ENCODE data around the gene LYZL6.

Gene LYZL6

DNA sequence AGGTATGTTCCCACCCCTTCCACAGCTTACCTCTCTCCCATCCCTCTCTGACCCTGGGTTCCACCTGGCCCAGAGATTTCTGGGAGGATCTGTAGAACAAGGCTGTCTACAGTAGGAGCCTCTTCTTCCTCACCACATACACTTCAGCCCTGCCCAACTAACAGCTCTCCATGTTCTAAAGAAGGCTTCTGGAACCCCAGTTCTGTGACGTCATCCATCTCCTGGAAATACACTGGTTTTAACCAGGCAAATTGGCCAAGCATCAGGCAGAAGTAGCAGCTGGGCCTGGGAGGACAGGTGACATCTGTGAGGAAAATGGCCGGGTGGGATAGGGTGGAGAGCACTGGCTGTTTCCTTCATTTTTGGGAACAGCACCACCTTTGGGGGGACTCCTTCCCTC lies at the start of gene LYZL6:
Gene LYZL6, minus strand, starts transcription at position 177 of the 400 bp plus-strand sequence. CDS start 4,357 bp downstream, outside the sequence.
- no peak for DNase-seq

DNA sequence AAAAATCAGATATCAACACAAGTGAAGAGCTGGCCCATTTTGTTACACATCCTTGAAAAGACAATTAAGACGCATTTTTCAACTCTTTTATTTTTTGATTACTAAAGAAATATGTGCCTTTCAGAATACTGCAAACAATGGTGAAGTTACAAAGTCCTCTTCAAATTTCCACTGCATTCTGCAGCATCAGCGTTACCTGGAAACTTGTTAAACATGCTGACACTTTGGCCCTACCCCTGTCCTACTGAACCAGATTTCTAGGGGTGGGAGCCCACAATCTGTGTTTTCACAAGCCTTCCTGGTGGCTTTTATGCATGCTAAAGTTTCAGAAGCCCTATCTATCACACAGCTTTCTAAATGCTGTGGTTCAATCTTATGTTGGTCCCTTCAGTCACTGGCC lies 47.6 kb upstream of the LYZL6 start:
- DNase-seq, result no peak

DNA sequence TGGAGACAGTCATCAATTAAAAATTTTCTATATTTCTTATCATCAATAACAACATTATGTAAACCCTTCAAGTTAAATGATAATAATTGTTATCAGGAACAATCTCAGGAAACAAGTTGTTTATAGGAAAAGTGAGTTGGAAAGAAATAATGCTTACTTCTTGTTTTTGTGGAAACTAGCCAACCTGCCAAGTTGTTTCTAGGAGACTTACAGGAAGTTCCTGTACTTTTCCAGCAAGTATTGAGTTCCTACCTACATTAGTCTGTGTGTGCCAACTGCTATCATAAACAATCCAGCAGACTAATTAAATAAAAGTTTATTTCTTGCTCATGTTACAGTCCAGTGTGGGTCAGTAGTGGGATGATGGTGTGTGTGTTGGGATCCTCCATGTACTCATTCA lies 44.7 kb upstream of the LYZL6 start:
- no peak for DNase-seq

DNA sequence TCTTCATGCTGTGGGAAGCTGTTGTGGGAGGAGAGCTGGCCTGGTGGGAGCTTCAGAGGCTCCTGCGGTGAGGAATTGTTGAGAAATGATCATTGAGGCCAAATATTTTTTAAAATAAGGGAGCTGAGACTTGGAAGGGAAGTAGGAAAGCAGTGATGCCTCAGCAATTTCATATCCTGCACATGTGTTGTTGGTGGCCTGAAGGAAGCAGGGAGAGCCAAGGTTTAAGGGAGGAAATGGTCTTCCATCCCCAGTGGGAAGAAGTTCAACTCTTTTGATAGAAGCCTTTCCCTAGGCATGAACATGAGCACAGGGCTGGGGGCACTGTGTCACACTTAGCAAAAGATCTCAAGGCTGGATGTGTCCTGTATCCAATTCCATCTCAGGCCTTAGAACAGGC lies 43.1 kb upstream of the LYZL6 start, which contains the start of gene CCL14:
Gene CCL14, minus strand, starts transcription at position 87 of the 400 bp plus-strand sequence. Its CDS starts 80 bp downstream, at position 7.
- no peak for DNase-seq

DNA sequence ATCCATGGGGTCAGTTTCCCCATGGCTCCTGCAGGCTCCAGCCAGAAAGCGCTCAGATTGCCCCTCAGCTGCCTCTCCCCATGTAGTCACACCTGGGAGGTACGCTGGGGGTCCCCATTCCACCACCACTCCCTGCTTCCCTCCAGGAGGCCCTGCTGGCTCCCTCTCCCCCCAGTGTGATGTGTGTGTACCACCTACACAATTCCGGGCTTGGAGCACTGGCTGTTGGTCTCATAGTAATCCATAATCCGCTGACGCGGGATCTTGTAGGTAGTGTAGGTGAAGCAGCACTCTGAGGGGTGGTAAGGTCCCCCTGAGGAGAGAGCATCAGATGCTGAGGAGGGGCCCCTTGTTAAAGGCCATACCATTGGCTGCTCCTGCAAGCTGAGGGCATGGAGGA lies 40.6 kb upstream of the LYZL6 start:
- no peak for DNase-seq

DNA sequence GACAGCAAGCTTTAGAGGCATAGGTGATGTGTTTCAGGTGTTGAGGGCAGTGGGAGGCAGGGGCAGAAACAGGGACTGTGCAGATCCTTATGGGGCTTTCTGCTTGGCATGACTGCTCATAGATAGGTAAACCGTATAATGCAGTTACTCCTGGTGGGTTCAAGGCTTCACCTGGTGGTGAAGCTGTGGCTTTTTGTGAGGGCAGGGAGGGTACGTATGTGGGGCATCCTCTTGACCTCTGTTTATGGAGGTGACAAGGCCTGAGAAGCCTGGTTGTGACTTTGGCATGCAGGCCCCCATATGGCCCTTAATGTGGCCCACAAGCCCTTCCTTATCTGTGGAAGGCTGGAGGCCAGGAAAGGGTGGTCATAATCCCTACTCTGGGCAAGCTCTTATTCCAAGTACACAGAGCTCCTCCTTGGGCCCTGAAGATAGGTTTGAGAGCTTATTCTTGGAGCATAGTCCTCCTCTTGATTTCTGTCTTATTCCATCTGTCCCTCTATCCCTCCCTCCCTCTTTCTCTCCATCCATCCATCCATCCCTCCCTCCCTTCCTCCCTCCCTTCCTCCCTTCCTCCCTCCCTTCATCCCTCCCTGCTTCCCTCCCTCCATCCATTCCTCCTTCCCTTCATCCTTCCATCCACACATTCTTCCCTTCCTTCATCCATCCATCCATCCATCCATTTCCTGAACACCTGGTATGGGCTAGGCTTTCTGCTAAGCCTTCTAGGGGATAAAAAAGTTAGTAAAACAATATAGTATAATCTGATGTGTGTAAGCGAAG lies 39.1 kb upstream of the LYZL6 start:
- no peak for DNase-seq

DNA sequence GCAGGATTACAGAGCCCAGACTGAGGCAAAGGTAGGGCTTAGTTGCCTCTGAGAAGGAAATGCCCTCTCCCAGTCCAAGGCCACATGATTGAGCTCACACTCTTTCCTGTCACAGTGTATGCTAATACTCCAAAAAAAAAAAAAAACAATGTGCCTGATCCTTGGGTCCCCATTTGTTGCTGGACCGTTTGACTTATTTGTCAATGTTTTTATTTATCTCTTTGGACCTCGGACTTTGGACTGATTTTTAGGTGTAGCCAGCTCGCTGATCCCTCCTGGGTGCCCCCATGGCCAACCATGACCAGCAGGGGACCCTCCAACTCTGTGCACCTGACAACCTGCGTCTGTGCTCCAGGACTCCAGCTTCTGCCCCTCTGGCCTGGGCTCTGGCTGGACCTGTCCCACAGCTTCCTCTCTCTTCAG lies 38.4 kb upstream of the LYZL6 start:
- no peak for DNase-seq

DNA sequence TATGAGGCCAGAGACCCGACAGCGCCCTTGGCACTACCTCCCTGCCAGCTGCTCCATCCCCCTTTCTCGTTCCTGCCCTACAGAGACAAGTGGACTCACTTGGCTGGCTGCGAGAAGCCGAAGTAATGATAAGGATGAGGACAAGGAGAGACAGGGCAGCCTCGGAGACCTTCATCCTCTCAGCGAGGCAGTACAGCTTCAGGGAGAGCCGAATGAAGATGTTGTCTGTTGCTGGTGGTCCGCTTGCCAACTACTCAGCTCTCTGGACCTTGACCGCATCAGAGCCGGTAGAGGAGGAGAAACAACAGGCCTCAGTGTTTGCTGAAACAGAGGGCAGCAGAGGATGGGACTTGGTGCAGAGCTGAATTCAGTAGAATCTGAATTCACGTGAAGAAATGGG lies 37.7 kb upstream of the LYZL6 start, which contains the start of gene CCL16:
Gene CCL16, minus strand, starts transcription at position 252 of the 400 bp plus-strand sequence. Its CDS starts 77 bp downstream, at position 175.
- no peak for DNase-seq

DNA sequence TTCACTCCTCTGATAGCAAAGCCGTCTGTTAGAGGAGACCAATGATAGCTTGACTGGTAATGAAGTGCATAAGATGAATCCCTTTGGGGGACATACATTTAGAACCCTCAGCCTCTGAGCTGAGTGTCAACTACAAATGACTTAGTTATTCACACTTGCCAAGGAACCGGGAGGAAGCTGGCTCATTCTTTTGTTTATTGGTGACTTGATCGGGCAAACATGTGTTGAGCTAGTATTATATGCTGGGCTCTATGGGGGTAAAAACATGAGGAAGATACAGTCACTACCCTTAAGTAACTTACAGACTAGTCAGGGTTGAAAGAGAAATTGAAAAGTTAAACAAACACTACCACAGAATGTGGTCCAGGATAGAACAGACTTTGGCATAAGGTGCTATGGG lies 34.8 kb upstream of the LYZL6 start:
- DNase-seq, result no peak

GRCh38 chr17:35977509-35977908 lies 34.0 kb upstream of the LYZL6 start:
- no peak for DNase-seq

DNA sequence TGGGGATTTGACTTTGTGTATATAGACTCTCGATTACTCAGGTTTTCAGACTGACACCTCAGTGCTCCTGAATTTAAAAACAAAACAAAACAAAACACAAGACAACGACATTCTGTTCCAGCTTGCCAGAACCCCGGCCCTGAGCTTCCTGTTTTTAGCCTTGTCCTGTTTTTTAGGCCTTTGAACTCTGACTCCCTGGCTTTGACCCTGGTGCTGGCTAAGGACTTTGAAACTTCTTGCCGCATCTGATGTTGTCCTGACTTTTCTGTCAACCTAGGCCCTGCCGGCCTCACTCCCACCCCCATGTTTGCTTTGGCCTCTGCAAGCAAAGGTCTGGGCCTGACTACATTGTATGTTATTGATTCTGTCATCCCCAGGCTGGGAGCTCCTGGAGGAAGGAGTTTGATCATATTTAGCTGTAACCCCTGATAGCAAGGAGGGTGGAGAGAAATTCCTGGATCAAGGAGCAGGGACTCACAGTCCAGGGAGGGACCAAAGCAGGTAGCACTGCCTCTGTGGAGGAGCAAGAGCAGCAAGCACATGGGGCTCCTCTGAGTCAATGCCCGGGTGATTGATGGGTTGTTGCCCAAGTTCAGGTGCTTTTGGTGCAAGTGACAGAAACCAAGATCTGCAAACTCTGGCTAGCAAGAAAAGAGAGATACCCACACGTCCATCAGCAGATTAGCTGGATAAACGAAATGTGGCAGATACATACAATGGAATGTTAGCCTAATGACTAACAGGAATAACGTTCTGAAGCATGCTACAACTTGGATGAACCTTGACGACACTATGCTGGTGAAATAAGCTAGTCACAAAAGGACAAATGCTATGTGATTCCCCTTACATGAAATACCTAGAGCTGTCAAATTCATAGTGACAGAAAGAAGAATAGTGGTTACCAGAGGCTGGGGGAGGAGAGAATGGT lies 30.1 kb upstream of the LYZL6 start:
- DNase-seq, result no peak

DNA sequence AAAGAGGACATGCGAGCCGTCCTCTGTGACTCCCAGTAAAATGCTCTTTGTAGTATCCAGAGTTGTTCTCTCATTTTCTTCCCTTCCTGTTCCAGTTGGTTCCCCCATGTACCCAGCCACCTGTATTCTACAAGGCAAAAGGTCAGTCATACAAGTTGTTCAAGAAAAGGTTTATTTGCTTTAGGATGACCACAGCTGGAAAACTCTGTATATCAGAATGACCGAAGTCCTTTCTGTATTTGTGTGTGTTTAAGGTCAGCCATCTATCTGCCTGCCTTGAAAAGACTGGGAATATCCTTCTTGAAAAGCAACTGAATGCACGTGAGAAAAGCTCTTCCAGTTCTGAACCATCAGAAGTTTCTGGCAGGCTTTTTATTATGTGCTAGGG lies 29.4 kb upstream of the LYZL6 start:
- no peak for DNase-seq

DNA sequence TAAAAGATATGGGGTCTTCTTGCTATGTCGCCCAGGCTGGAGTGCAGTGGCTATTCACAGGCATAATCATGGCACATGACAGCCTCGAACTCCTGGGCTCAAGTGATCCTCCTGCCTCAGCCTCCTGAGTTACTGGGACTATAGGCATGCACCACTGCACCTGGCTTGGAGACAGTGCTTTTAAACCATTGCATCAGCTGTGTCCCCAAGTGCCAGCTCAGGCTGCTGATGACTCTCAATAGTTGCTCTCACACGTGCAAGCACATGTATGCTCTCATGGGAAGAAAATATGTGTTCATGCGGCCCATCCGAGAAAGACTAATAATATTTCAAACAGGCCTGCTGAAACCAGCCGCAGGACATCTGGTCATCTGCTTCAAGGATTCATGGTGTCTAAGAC lies 29.0 kb upstream of the LYZL6 start:
- no peak for DNase-seq

DNA sequence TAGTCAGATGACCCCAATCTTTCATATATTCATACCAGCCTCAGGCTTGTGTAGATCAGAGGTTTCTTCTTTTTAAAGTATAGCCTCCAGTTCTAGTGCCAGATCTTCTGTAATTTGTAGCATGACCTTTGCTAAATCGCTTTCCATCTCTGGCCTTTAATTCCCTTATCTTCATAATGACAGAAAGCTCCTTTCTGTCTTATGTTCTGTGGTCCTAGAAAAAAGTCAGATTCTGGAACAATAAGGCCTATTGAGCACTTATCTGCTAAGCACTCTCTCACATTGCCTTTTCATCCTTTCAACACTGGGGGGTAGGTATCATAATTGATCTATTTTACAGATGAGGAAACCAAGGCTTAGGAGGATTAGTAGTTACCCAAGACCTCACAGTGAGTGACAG lies 28.6 kb upstream of the LYZL6 start:
- DNase-seq, result no peak

GRCh38 chr17:35969558-35970380 lies 26.3 kb upstream of the LYZL6 start:
- peak; percentile 80 for DNase-seq

DNA sequence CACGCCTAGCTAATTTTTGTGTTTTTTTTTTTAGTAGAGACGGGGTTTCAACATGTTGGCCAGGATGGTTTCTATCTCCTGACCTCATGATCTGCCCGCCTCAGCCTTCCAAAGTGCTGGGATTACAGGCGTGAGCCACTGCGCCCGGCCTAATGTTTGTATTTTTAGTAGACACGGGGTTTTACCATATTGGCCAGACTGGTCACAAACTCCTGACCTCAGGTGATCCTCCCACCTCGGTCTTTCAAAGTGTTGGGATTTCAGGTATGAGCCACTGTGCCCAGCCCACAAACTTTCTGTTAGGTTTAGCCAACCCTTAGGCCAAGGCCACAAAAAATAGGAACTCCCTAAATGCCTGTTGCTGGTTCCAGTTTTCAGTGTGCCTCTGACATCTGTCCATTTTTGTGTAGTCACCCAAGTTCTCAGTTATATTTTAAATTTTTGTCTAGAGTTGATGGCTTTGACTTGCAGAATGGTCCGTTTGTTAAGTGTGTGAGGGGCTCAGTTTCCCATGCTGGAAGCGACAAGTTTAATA lies 25.1 kb upstream of the LYZL6 start:
- DNase-seq, result no peak

- no peak for DNase-seq
These were observed 21.8 kb upstream of the LYZL6 start for GRCh38 chr17:35965272-35965671.

GRCh38 chr17:35963663-35964062 lies 20.1 kb upstream of the LYZL6 start:
- DNase-seq, result no peak

- DNase-seq, result no peak
These were observed 10.2 kb upstream of the LYZL6 start for GRCh38 chr17:35953720-35954119.

DNA sequence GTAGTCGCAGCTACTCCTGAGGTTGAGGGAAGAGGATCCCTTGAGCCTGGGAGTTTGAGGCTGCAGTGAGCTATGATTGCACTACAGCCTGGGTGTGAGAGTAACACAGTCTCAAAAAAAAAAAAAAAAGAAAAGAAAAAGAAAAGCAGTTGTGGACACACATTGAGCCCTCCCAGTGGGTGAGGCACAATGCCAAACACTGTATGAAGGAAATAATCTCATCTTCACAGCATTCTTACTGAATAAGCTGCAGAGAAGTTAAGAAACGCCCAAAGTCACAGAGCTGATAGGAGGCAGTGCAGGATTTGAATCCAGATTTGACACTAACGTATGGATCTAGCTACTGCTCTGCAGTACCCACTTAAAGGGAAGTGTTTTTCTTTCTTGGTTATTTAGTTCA lies 5.9 kb upstream of the LYZL6 start:
- DNase-seq, result no peak

DNA sequence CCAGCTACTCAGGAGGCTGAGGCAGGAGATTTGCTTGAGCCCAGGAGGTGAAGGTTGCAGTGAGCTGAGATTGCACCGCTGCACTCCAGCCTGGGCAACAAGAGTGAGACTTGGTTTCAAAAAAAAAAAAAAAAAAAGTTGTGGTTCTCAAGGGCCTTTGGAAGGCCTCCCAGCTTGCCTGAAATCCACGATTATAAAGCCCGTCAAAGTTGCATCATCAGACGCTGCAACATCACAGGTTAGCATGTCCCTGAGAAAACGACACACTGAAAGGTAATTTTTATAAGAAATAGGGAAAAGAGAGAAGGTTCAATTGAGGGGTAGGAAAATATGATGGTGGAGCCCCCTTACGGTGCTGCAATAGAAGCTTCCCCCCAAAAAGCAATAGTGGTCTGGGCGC lies 4.6 kb upstream of the LYZL6 start:
- no peak for DNase-seq

DNA sequence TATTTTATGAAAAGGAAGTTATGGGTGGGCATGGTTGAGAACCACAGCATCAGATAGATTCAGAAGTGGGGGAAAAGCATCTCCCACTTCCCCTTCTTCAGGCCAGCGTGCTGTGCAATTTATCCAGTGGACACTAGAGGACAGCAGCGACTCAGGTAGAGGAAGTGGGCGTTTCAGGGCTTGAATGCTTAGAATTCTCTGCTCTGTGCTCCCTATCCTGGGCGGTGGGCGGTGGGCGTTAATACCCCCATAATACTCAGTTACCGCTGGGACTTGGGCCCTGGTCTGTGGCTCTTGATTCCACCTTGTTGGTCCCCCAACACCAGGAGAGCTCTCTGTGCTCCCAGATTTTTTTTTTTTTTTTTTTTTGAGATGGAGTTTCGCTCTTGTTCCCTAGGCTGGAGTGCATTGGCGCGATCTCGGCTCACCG lies 3.7 kb upstream of the LYZL6 start:
- peak; percentile 48 for DNase-seq

- no peak for DNase-seq
These were observed 638 bp upstream of the LYZL6 start for GRCh38 chr17:35944151-35944550.
